ENCODE measurements around the gene RFX1. TPM values are rescaled to one million over a fixed set of nuclear protein-coding genes. Genes with fewer than 3 reads are reported as not detected.

Gene RFX1
- total and polyA plus RNA-seq, 9 of the 15 experiments (the other 6 are each of a cell fraction or from before 2014, with no cell fraction given) = 0.14 to 19.3 (median 1.2) TPM

DNA sequence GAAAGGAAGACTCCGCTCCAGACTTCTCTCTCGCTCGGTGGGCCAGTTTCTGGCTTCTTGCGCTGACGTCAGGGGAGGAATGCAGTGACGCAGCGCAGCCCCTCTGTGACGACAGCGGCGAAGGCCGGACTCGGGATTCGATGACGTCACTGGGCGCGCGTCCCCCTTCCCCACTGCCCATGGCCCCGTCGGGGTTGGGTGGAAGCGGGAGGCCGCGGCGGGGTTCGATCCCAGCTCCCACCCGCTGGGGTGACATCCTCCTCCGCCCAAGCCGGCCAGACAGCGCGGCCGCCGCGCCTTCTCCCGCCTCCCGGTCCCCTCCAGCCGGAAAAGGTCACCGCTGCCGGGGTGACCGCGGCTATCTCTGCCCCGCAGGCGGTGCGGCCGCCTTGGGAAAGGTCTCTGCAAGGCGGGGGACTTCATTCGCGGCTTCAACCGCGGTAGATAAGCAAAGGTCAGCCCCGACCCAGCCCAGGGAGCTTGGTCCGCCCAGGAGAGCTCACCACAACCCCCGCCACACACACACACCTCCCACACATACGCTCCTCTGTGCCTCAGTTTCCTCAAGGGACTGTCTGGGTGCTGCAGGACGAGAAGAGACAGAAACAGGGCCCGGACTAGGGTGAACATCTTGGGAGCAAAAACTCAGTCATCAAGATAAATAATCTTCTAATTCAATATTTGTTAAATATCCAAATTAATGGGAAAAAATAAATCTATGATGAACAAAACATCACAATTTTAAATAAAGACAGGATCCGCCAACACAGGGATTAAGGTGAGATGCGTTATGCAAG lies 844 bp upstream of the RFX1 start (continued):
- TF ChIP-seq CREB3 (tag; conservative IDR thresholded peaks at IDR 0.05; ENCODE audit: low read depth) = peak; percentile 92
- peak; percentile 46; the same call in 1 of the 2 replicates for TF ChIP-seq E2F3 (CRISPR knock-in tag; IDR thresholded peaks at IDR 0.05)
- no peak for TF ChIP-seq ZNF436 (CRISPR knock-in tag; IDR thresholded peaks at IDR 0.05)
- peak; percentile 99 for TF ChIP-seq CREB1 (IDR thresholded peaks at IDR 0.05)
- TF ChIP-seq CREB1 (CRISPR knock-in tag; IDR thresholded peaks at IDR 0.05) = peak; percentile 99
- TF ChIP-seq ATF6 (CRISPR knock-in tag; IDR thresholded peaks at IDR 0.05) = no peak
- TF ChIP-seq, protein P1, sequence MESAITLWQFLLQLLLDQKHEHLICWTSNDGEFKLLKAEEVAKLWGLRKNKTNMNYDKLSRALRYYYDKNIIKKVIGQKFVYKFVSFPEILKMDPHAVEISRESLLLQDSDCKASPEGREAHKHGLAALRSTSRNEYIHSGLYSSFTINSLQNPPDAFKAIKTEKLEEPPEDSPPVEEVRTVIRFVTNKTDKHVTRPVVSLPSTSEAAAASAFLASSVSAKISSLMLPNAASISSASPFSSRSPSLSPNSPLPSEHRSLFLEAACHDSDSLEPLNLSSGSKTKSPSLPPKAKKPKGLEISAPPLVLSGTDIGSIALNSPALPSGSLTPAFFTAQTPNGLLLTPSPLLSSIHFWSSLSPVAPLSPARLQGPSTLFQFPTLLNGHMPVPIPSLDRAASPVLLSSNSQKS (CRISPR knock-in tag; IDR thresholded peaks at IDR 0.05) = no peak
- peak; percentile 70 for TF ChIP-seq TAF9B (IDR thresholded peaks at IDR 0.05; ENCODE audit: partially characterized antibody)
- peak; percentile 40; the same call in 1 of the 2 replicates for TF ChIP-seq KLF6 (CRISPR knock-in tag; IDR thresholded peaks at IDR 0.05; ENCODE audit: borderline replicate concordance)
- no peak for TF ChIP-seq SIRT6 (IDR thresholded peaks at IDR 0.05; ENCODE audit: low read depth, low read length)
- TF ChIP-seq CTBP1 (IDR thresholded peaks at IDR 0.05; ENCODE audit: borderline replicate concordance) = peak; percentile 96
- peak; percentile 86; the same call in 1 of the 2 replicates for TF ChIP-seq CC2D1A (IDR thresholded peaks at IDR 0.05)
- no peak; the same call in 1 of the 2 replicates for TF ChIP-seq CUX1 (CRISPR knock-in tag; IDR thresholded peaks at IDR 0.05)
- peak; percentile 71; the same call in 1 of the 2 replicates for TF ChIP-seq ZNF311 (CRISPR knock-in tag; IDR thresholded peaks at IDR 0.05)
